ENCODE results near the gene ADGRB3. TPM values are rescaled to one million over a fixed set of nuclear protein-coding genes. Genes with fewer than 3 reads are reported as not detected.
"Not testable (repeated sequence)": the region's sequence is repeated elsewhere in the genome, so short reads cannot be mapped to it uniquely, and the experiment has no call there.

The ADGRB3 gene
- total RNA-seq, 3 donors from 2014 or later = 1.1 to 2.3 (median 1.2) TPM

- TF ChIP-seq POLR2A (IDR thresholded peaks at IDR 0.05) (no peak), POLR2AphosphoS5 (IDR thresholded peaks at IDR 0.05) (no peak), CTCF (IDR thresholded peaks at IDR 0.05) (no peak)
- intact Hi-C loops (cut with DNase I; ENCODE audit: low total_unique reads) = no loop called here
- no peaks in the 10 kb centered on the region for H3K9me3 ChIP-seq
- H3K36me3 ChIP-seq = no peaks in the 10 kb centered on the region
- no peak for DNase-seq (ENCODE audit: low spot score in 2 of 2)
- no peak overlapping the region for H3K27ac ChIP-seq
- H3K4me1 ChIP-seq = no peaks in the 10 kb centered on the region
- H3K27me3 ChIP-seq = no peaks in the 10 kb centered on the region
- no peak overlapping the region for H3K4me3 ChIP-seq
Measured at GRCh38 chr6:69111301-69111700, 476.2 kb downstream of the ADGRB3 start.

- DNase-seq (ENCODE audit: low spot score in 2 of 2) = no peak
- no peaks in the 10 kb centered on the region for H3K36me3 ChIP-seq
- H3K27ac ChIP-seq = no peak overlapping the region
- no peaks in the 10 kb centered on the region for H3K9me3 ChIP-seq
- TF ChIP-seq POLR2A (IDR thresholded peaks at IDR 0.05) = no peak
- TF ChIP-seq POLR2AphosphoS5 (IDR thresholded peaks at IDR 0.05) = no peak
- TF ChIP-seq CTCF (IDR thresholded peaks at IDR 0.05) = no peak
- intact Hi-C loops (cut with DNase I; ENCODE audit: low total_unique reads) = no loop called here
- no peak overlapping the region for H3K4me3 ChIP-seq
- no peaks in the 10 kb centered on the region for H3K4me1 ChIP-seq
- no peaks in the 10 kb centered on the region for H3K27me3 ChIP-seq
Measured at GRCh38 chr6:69116658-69117057, 481.6 kb downstream of the ADGRB3 start.

GRCh38 chr6:69121461-69122406 lies 486.7 kb downstream of the ADGRB3 start:
- H3K27ac ChIP-seq; DNase-seq (ENCODE audit: low spot score in 2 of 2); H3K4me1 ChIP-seq; H3K27me3 ChIP-seq; H3K36me3 ChIP-seq; intact Hi-C loops (cut with DNase I; ENCODE audit: low total_unique reads); H3K9me3 ChIP-seq; H3K4me3 ChIP-seq: not testable (repeated sequence)

GRCh38 chr6:69122407-69122773 lies 487.3 kb downstream of the ADGRB3 start:
- intact Hi-C loops (cut with DNase I; ENCODE audit: low total_unique reads) = no loop called here
- H3K36me3 ChIP-seq = no peaks in the 10 kb centered on the region
- TF ChIP-seq POLR2AphosphoS5 (IDR thresholded peaks at IDR 0.05) = no peak
- TF ChIP-seq POLR2A (IDR thresholded peaks at IDR 0.05) = no peak
- TF ChIP-seq CTCF (IDR thresholded peaks at IDR 0.05) = no peak

GRCh38 chr6:69128411-69128810 lies 493.3 kb downstream of the ADGRB3 start:
- H3K4me3 ChIP-seq = no peak overlapping the region
- no peaks in the 10 kb centered on the region for H3K36me3 ChIP-seq
- no peaks in the 10 kb centered on the region for H3K27me3 ChIP-seq
- no peak for TF ChIP-seq CTCF (IDR thresholded peaks at IDR 0.05)
- TF ChIP-seq POLR2A (IDR thresholded peaks at IDR 0.05) = no peak
- no peak for TF ChIP-seq POLR2AphosphoS5 (IDR thresholded peaks at IDR 0.05)
- intact Hi-C loops (cut with DNase I; ENCODE audit: low total_unique reads) = no loop called here
- no peaks in the 10 kb centered on the region for H3K9me3 ChIP-seq
- DNase-seq (ENCODE audit: low spot score in 2 of 2) = no peak
- no peaks in the 10 kb centered on the region for H3K4me1 ChIP-seq
- no peak overlapping the region for H3K27ac ChIP-seq

More at GRCh38 chr6:69122407-69122773, 487.3 kb downstream of the ADGRB3 start:
- Histone ChIP-seq H3K4me3 (no peak overlapping the region), H3K4me1 (no peaks in the 10 kb centered on the region), H3K27me3 (no peaks in the 10 kb centered on the region), H3K9me3 (no peaks in the 10 kb centered on the region), H3K27ac (no peak overlapping the region)
- no peak for DNase-seq (ENCODE audit: low spot score in 2 of 2)

All from breast epithelium (tissue), 4 donors.